ENCODE data around the gene C5orf34. TPM values are rescaled to one million over a fixed set of nuclear protein-coding genes. Genes with fewer than 3 reads are reported as not detected.
"Not testable (repeated sequence)": the region's sequence is repeated elsewhere in the genome, so short reads cannot be mapped to it uniquely, and the experiment has no call there.

The C5orf34 gene
- polyA plus RNA-seq, 1 donor from 2014 or later = 12.7 TPM

- no peaks in the 10 kb centered on the region for H3K9me2 ChIP-seq (ENCODE audit: insufficient read depth, low read length)
- peaks cover 73% of the 10 kb centered on the region for H3K79me2 ChIP-seq (replicated peaks; ENCODE audit: insufficient read depth, low read length)
- no peak overlapping the region for H2AFZ ChIP-seq (ENCODE audit: low read depth, low read length)
- H3K4me3 ChIP-seq (ENCODE audit: low read length) = peak overlapping the region; percentile 86
- no peaks in the 10 kb centered on the region for H3K27me3 ChIP-seq (ENCODE audit: insufficient read depth, low read depth, low read length)
- no peaks in the 10 kb centered on the region for H3K9me3 ChIP-seq (ENCODE audit: low read length)
- H4K20me1 ChIP-seq (ENCODE audit: insufficient read depth) = no peaks in the 10 kb centered on the region
- TF ChIP-seq POLR2AphosphoS5 (IDR thresholded peaks at IDR 0.05) = no peak
- no peak for TF ChIP-seq RAD21 (conservative IDR thresholded peaks at IDR 0.05)
- TF ChIP-seq SMC3 (conservative IDR thresholded peaks at IDR 0.05; ENCODE audit: poor library complexity) = no peak
- no peak for TF ChIP-seq CTCF (IDR thresholded peaks at IDR 0.05; ENCODE audit: poor library complexity, severe bottlenecking)
- no peak for TF ChIP-seq EP300 (conservative IDR thresholded peaks at IDR 0.05; ENCODE audit: poor library complexity, severe bottlenecking)
- peaks cover 14% of the 10 kb centered on the region for H3K36me3 ChIP-seq (ENCODE audit: insufficient read depth, low read length)
- H3K27ac ChIP-seq (ENCODE audit: low read length) = no peak overlapping the region
- H3F3A ChIP-seq (ENCODE audit: insufficient read depth, low read length, poor library complexity, severe bottlenecking) = peaks cover under 1% of the 10 kb centered on the region
- peak overlapping the region; percentile 100 for H3K4me2 ChIP-seq (ENCODE audit: low read length)
- H3K9ac ChIP-seq (ENCODE audit: low read length) = no peak overlapping the region
These were observed 38.4 kb upstream of the C5orf34 start for GRCh38 chr5:43553381-43553780.

GRCh38 chr5:43551731-43552130 lies 36.8 kb upstream of the C5orf34 start:
- Histone ChIP-seq H3K36me3 (ENCODE audit: insufficient read depth, low read length) (peaks cover 14% of the 10 kb centered on the region), H3K27ac (ENCODE audit: low read length) (no peak overlapping the region), H3K4me2 (ENCODE audit: low read length) (no peak overlapping the region), H3K9ac (ENCODE audit: low read length) (no peak overlapping the region), H4K20me1 (ENCODE audit: insufficient read depth) (no peaks in the 10 kb centered on the region), H3K27me3 (ENCODE audit: insufficient read depth, low read depth, low read length) (no peaks in the 10 kb centered on the region), H2AFZ (ENCODE audit: low read depth, low read length) (no peak overlapping the region), H3K9me2 (ENCODE audit: insufficient read depth, low read length) (no peaks in the 10 kb centered on the region), H3K79me2 (replicated peaks; ENCODE audit: insufficient read depth, low read length) (peaks cover 89% of the 10 kb centered on the region), H3F3A (ENCODE audit: insufficient read depth, low read length, poor library complexity, severe bottlenecking) (no peaks in the 10 kb centered on the region), H3K9me3 (ENCODE audit: low read length) (no peaks in the 10 kb centered on the region), H3K4me3 (ENCODE audit: low read length) (no peak overlapping the region)
- no peak for TF ChIP-seq EZH2 (IDR thresholded peaks at IDR 0.05; ENCODE audit: borderline replicate concordance, insufficient read depth, low read length, poor library complexity, severe bottlenecking)
- TF ChIP-seq SMC3 (conservative IDR thresholded peaks at IDR 0.05; ENCODE audit: poor library complexity) = no peak
- no peak for TF ChIP-seq TAF1 (IDR thresholded peaks at IDR 0.05; ENCODE audit: low read depth)
- TF ChIP-seq CTCF (IDR thresholded peaks at IDR 0.05; ENCODE audit: poor library complexity, severe bottlenecking) = no peak
- TF ChIP-seq REST (IDR thresholded peaks at IDR 0.05; ENCODE audit: borderline replicate concordance) = no peak
- no peak for TF ChIP-seq RAD21 (conservative IDR thresholded peaks at IDR 0.05)
- TF ChIP-seq MXI1 (conservative IDR thresholded peaks at IDR 0.05; ENCODE audit: poor library complexity, severe bottlenecking) = no peak
- TF ChIP-seq EP300 (conservative IDR thresholded peaks at IDR 0.05; ENCODE audit: poor library complexity, severe bottlenecking) = no peak
- no peak for TF ChIP-seq POLR2AphosphoS5 (IDR thresholded peaks at IDR 0.05)

- not testable (repeated sequence) for H3F3A ChIP-seq (ENCODE audit: insufficient read depth, low read length, poor library complexity, severe bottlenecking); H3K9me2 ChIP-seq (ENCODE audit: insufficient read depth, low read length); H3K27ac ChIP-seq (ENCODE audit: low read length); H3K4me2 ChIP-seq (ENCODE audit: low read length); H3K9ac ChIP-seq (ENCODE audit: low read length); H4K20me1 ChIP-seq (ENCODE audit: insufficient read depth); H2AFZ ChIP-seq (ENCODE audit: low read depth, low read length); H3K4me3 ChIP-seq (ENCODE audit: low read length); H3K9me3 ChIP-seq (ENCODE audit: low read length); H3K27me3 ChIP-seq (ENCODE audit: insufficient read depth, low read depth, low read length)
- peaks cover 75% of the 10 kb centered on the region for H3K79me2 ChIP-seq (replicated peaks; ENCODE audit: insufficient read depth, low read length)
- peaks cover 12% of the 10 kb centered on the region for H3K36me3 ChIP-seq (ENCODE audit: insufficient read depth, low read length)
These were observed 34.3 kb upstream of the C5orf34 start for GRCh38 chr5:43549272-43549671.

Measured in neural cell (in vitro differentiated cells).